Esophagus squamous epithelium (tissue), 5 donors: Measurements from ENCODE around the gene PTK6. TPM values are rescaled to one million over a fixed set of nuclear protein-coding genes. Genes with fewer than 3 reads are reported as not detected.

Experiments used
- DNase-seq: peaks from one replicate; lab custom pipeline; 2025; lab: John Stamatoyannopoulos, UW
- H3K27ac ChIP-seq, 4 donors: fragments of 200-600 bp; sonication (generic); one replicate each; pipeline ENCODE4 v1.5.1; 2016 to 2019; ENCODE audit warnings: mild to moderate bottlenecking in 1 of 4
- H3K27me3 ChIP-seq, 4 donors: fragments of 200-600 bp; sonication (generic); 1 replicate in 3 of 4; 2 replicates in 1 of 4; pipeline versions ENCODE4 v1.5.1 to v1.6.0; 2017 to 2021; ENCODE audit warnings: antibody characterized with exemption in 1 of 4
- H3K36me3 ChIP-seq, 3 donors: fragments of 200-600 bp; sonication (generic); one replicate each; pipeline ENCODE4 v1.5.1; 2016 to 2019
- H3K4me1 ChIP-seq, 3 donors: fragments of 200-600 bp; sonication (generic); one replicate each; pipeline ENCODE4 v1.5.1; 2017 to 2019
- H3K4me3 ChIP-seq, 4 donors: fragments of 200-600 bp; sonication (generic); 1 replicate in 3 of 4; 2 replicates in 1 of 4; pipeline ENCODE4 v1.5.1; 2016 to 2019; ENCODE audit warnings: mild to moderate bottlenecking in 2 of 4, moderate library complexity in 1 of 4
- H3K9me3 ChIP-seq, 3 donors: fragments of 200-600 bp; sonication (generic); one replicate each; pipeline ENCODE4 v1.5.1; 2016 to 2019
- CTCF ChIP-seq, 6 experiments: fragments of 450-650 bp in 4 of 6; fragments of 200-600 bp in 2 of 6; sonication (generic) in 2 of 6; IDR thresholded peaks; one replicate each; pipeline ENCODE4 v1.5.1; 2016 to 2019; ENCODE audit warnings: antibody characterized with exemption in 6 of 6, mild to moderate bottlenecking in 4 of 6, moderate library complexity in 4 of 6
- POLR2A ChIP-seq, 4 donors: fragments of 450-650 bp; IDR thresholded peaks; one replicate each; pipeline ENCODE4 v1.6.1; 2017; ENCODE audit warnings: antibody characterized with exemption in 4 of 4, mild to moderate bottlenecking in 4 of 4, moderate library complexity in 3 of 4
- WGBS, 2 donors: methylation state at CpG; one replicate each; pipeline ENCODE4 v1.1.5; 2018; 5-methylcytosine and 5-hydroxymethylcytosine counted together
- intact Hi-C: fragments of 100-400 bp; cut with DNase I; formaldehyde crosslinking; loops from one replicate; pipeline ENCODE4 v1.15.0; 2022
- total RNA-seq, 4 donors: library from RNA; depleted of rRNA; stranded (reverse); fragments of >200 nt; gene quantifications; one replicate each; pipeline ENCODE4 v1.1.0, GENCODE V29; 2016
- donor health status: DM: yes; HTN: yes; CAD: no.

Gene PTK6
- total RNA-seq, 4 donors from 2014 or later, result 40.8 to 133 (median 49.7) TPM

GRCh38 chr20:63538204-63539091 is 1.3 kb upstream of the PTK6 start:
- Histone ChIP-seq H3K27me3 (peaks cover 0 to 82% (median 0%) of the 10 kb centered on the region in 4 donors), H3K4me1 (peaks cover 30 to 91% (median 42%) of the 10 kb centered on the region in 3 donors), H3K4me3 (peak overlapping the region; percentile 46 to 67 (median 62)), H3K9me3 (no peaks in the 10 kb centered on the region), H3K36me3 (no peaks in the 10 kb centered on the region), H3K27ac (peak overlapping the region; percentile 90 to 99 (median 95))
- no peak for DNase-seq
- TF ChIP-seq CTCF (IDR thresholded peaks at IDR 0.05) (peak in 2 of 6 experiments; percentile 7 to 9), POLR2A (IDR thresholded peaks at IDR 0.05) (no peak)
- intact Hi-C loops, result loop anchor here (5.0 kb wide), 2 partner anchors 199 to 434 kb away; partner anchors contain the start of genes LIME1 and SLC2A4RG
- 34 to 43% methylated on average over 3 to 4 of the region's 27 CpGs for WGBS, 2 donors

GRCh38 chr20:63537525-63538203 is 488 bp upstream of the PTK6 start:
- Histone ChIP-seq H3K27me3 (peaks cover 0 to 80% (median 0%) of the 10 kb centered on the region in 4 donors), H3K9me3 (no peaks in the 10 kb centered on the region), H3K36me3 (peaks cover 0 to 2% (median 0%) of the 10 kb centered on the region in 3 donors), H3K4me1 (peaks cover 31 to 91% (median 43%) of the 10 kb centered on the region in 3 donors), H3K4me3 (peak overlapping the region; percentile 46 to 67 (median 62)), H3K27ac (peak overlapping the region; percentile 90 to 99 (median 95))
- intact Hi-C loops, result loop anchor here (5.0 kb wide), 2 partner anchors 200 to 435 kb away; partner anchors contain the start of genes LIME1 and SLC2A4RG
- peak; percentile 78 for DNase-seq
- 0% methylated on average over 7 to 14 of the region's 34 CpGs for WGBS, 2 donors
- TF ChIP-seq CTCF (IDR thresholded peaks at IDR 0.05), result peak; percentile 94 to 99 (median 98)
- TF ChIP-seq POLR2A (IDR thresholded peaks at IDR 0.05), result peak in 3 of 4 donors; percentile 61 to 78 (median 63)

DNA sequence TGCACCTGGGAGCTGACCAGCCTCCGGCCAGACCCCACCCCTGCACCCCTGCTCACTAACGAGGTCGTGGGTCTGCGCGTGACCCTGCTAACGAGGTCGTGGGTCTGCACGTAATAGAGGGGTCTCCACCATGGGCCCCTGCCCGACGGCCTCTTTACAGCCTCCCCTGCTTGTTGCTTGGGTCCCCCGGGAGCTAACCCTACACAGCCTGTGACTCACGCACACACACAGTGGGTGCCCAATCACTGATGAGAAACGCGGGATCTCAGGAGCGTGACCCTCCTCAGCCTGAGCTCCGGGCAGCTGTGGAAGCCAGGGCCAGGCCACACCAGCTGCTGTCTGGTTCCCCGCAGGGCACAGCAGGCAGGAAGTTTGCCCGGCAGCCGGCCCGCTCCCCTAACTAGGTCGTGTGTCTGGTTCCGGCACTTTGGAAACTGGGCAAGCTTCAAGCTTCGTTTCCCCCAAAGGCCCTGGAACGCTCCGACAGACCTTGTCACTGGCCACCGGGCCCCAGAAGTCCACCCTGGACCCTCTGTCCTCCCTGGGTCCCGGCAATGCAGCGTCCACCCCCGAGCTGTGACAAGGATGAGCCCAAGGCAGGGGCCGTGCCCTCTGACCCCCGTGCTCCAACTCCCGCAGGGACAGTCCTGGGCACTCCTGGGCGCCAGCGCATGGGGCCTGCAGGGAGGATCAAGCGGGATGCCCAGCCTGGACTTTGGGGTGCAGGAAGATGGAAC is 767 bp downstream of the PTK6 start:
- Histone ChIP-seq H3K4me3 (peak overlapping the region; percentile 46 to 67 (median 62)), H3K27me3 (peaks cover 0 to 72% (median 0%) of the 10 kb centered on the region in 4 donors), H3K27ac (peak overlapping the region; percentile 90 to 99 (median 95)), H3K36me3 (peaks cover 0 to 8% (median 0%) of the 10 kb centered on the region in 3 donors), H3K4me1 (peaks cover 31 to 83% (median 38%) of the 10 kb centered on the region in 3 donors), H3K9me3 (no peaks in the 10 kb centered on the region)
- intact Hi-C loops, result loop anchor here (5.0 kb wide), 2 partner anchors 201 to 436 kb away; partner anchors contain the start of genes LIME1 and SLC2A4RG
- TF ChIP-seq POLR2A (IDR thresholded peaks at IDR 0.05), result no peak
- no peak for TF ChIP-seq CTCF (IDR thresholded peaks at IDR 0.05)
- no peak for DNase-seq
- 39% methylated on average over 5 of the region's 35 CpGs; no CpG with 5 or more reads in 1 of the 2 donors for WGBS, 2 donors

GRCh38 chr20:63534831-63535651 is 2.1 kb downstream of the PTK6 start:
- TF ChIP-seq CTCF (IDR thresholded peaks at IDR 0.05) (no peak), POLR2A (IDR thresholded peaks at IDR 0.05) (peak in 1 of 4 donors; percentile 69)
- 25 to 52% methylated on average over 8 to 14 of the region's 49 CpGs for WGBS, 2 donors
- peak overlapping the region; percentile 20 to 66 (median 56) for H3K4me3 ChIP-seq
- peaks cover 0 to 16% (median 0%) of the 10 kb centered on the region in 3 donors for H3K36me3 ChIP-seq
- peak overlapping the region; percentile 87 to 99 (median 93) for H3K27ac ChIP-seq
- peaks cover 0 to 65% (median 0%) of the 10 kb centered on the region in 4 donors for H3K27me3 ChIP-seq
- intact Hi-C loops, result loop anchor here (5.0 kb wide), 2 partner anchors 202 to 437 kb away; partner anchors contain the start of genes LIME1 and SLC2A4RG
- H3K9me3 ChIP-seq, result no peaks in the 10 kb centered on the region
- H3K4me1 ChIP-seq, result peaks cover 31 to 80% (median 36%) of the 10 kb centered on the region in 3 donors
- no peak for DNase-seq
